Spleen (tissue), 7 donors: ENCODE results near the gene SMYD2.

Source experiments
- POLR2A ChIP-seq, 3 donors: fragments of 450-650 bp; IDR thresholded peaks; one replicate each; pipeline ENCODE4 v1.5.1; 2017; ENCODE audit warnings: antibody characterized with exemption in 3 of 3, mild to moderate bottlenecking in 1 of 3
- TF ChIP-seq, protein P1 (sequence below), 11 experiments: fragments of 200-600 bp in 7 of 11; fragments of 450-650 bp in 4 of 11; sonication (generic) in 4 of 11; IDR thresholded peaks in 8 of 11; conservative IDR thresholded peaks in 3 of 11; 1 replicate in 7 of 11; 2 replicates in 4 of 11; pipeline versions ENCODE4 v1.4.0 to v1.8.0; 2016 to 2021; ENCODE audit warnings: antibody characterized with exemption in 11 of 11, inconsistent platforms in 4 of 11, mild to moderate bottlenecking in 1 of 11
- donor health status: DM: no; HTN: no; CAD: no; lungs with moderate emphysema.
- donor health status: DM: no; HTN: no; CAD: no.
- donor health status: DM: no; HTN: no; CAD: no.

DNA sequence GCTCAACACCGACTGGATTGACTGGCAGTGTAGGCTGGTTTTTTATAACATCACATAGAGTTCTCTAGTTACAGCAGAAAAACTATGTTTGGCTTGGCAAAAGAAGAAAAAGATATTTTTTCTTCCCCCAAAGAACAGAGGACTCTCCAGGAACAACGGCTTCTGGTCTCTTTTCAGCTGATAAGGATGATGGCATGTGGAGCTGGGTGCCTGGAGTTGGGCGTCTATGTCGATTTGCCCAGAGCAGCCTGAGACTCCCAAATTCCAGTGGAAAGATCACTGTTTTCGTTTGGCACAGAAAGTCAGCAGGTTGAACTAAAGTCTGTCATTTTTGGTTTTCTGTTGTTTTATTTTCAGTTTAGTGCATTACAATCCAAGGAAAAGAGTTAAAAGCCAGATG is 91.1 kb downstream of the SMYD2 start:
- TF ChIP-seq, protein P1, sequence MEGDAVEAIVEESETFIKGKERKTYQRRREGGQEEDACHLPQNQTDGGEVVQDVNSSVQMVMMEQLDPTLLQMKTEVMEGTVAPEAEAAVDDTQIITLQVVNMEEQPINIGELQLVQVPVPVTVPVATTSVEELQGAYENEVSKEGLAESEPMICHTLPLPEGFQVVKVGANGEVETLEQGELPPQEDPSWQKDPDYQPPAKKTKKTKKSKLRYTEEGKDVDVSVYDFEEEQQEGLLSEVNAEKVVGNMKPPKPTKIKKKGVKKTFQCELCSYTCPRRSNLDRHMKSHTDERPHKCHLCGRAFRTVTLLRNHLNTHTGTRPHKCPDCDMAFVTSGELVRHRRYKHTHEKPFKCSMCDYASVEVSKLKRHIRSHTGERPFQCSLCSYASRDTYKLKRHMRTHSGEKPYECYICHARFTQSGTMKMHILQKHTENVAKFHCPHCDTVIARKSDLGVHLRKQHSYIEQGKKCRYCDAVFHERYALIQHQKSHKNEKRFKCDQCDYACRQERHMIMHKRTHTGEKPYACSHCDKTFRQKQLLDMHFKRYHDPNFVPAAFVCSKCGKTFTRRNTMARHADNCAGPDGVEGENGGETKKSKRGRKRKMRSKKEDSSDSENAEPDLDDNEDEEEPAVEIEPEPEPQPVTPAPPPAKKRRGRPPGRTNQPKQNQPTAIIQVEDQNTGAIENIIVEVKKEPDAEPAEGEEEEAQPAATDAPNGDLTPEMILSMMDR (IDR thresholded peaks at IDR 0.05 in 8 of 11, conservative IDR thresholded peaks at IDR 0.05 in 3 of 11), result no peak
- TF ChIP-seq POLR2A (IDR thresholded peaks at IDR 0.05), result no peak
